ENCODE measurements around the gene TEX51.

GRCh38 chr2:126882181-126882580 is 16.5 kb upstream of the TEX51 start:
- TF ChIP-seq ZFP30 (CRISPR knock-in tag; IDR thresholded peaks at IDR 0.05) (no peak), SNAI2 (CRISPR knock-in tag; IDR thresholded peaks at IDR 0.05) (no peak), CREB5 (CRISPR knock-in tag; IDR thresholded peaks at IDR 0.05; ENCODE audit: low read depth) (no peak), PPARA (CRISPR knock-in tag; IDR thresholded peaks at IDR 0.05; ENCODE audit: borderline replicate concordance) (no peak), PATZ1 (CRISPR knock-in tag; IDR thresholded peaks at IDR 0.05; ENCODE audit: borderline replicate concordance) (no peak), TCF4 (CRISPR knock-in tag; IDR thresholded peaks at IDR 0.05; ENCODE audit: borderline replicate concordance) (no peak), ZFP3 (CRISPR knock-in tag; IDR thresholded peaks at IDR 0.05) (no peak), ARNTL (CRISPR knock-in tag; IDR thresholded peaks at IDR 0.05; ENCODE audit: borderline replicate concordance, low read depth) (no peak), ISL1 (CRISPR knock-in tag; IDR thresholded peaks at IDR 0.05) (no peak), ZNF70 (CRISPR knock-in tag; IDR thresholded peaks at IDR 0.05) (no peak), CSRNP3 (CRISPR knock-in tag; IDR thresholded peaks at IDR 0.05) (no peak), CSDC2 (CRISPR knock-in tag; IDR thresholded peaks at IDR 0.05) (no peak), TSHZ2 (CRISPR knock-in tag; IDR thresholded peaks at IDR 0.05) (no peak), GLIS3 (CRISPR knock-in tag; IDR thresholded peaks at IDR 0.05) (no peak)

Data from SK-N-SH treated with all-trans-retinoic acid at 6 μM for 48 hours (cell line).